HG03469 (cell line): ENCODE measurements around the gene PCP2.

Source experiments
- ATAC-seq: cut with Tn5 transposase; IDR thresholded peaks from one replicate; pipeline ENCODE4 v1.9.1; 2021; ENCODE audit warnings: mild to moderate bottlenecking, moderate library complexity, moderate number of reproducible peaks; ENCODE audit not compliant: unreplicated experiment

The PCP2 gene

GRCh38 chr19:7640803-7641202 lies 7.3 kb upstream of the PCP2 start:
- ATAC-seq = no peak

GRCh38 chr19:7639863-7640348 lies 6.4 kb upstream of the PCP2 start:
- no peak for ATAC-seq

DNA sequence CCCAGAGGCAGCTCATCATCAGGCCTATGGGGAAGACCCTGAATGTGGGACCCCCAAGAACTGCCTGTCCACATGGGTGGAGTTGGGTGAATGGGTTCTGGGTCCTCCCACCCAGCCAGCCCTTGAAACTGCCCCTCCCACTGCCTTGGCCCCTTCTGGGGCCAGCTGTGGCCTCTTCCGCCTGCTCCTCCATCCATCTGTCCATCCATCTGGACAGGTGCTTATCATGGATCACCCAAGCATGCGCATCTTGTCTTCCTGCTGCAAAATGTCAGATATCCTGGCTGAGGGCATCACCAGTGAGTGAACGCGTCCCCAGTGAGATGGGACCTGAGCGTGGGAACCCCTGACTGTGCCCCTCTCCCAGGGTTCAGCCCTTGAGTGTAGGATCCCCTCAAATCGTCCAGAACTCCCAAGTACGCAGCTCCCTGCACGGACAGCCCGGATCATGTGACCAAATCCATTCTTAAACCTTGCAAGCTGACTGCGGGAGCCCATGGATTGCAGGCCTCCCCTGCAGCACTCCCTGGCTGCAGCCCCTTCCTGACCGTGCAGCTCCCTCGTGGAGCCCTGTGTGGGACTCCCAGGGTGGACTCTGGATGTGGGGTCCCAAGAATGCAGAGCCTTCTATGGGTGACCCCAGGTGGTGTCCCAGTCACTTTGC lies 5.4 kb upstream of the PCP2 start:
- no peak for ATAC-seq

DNA sequence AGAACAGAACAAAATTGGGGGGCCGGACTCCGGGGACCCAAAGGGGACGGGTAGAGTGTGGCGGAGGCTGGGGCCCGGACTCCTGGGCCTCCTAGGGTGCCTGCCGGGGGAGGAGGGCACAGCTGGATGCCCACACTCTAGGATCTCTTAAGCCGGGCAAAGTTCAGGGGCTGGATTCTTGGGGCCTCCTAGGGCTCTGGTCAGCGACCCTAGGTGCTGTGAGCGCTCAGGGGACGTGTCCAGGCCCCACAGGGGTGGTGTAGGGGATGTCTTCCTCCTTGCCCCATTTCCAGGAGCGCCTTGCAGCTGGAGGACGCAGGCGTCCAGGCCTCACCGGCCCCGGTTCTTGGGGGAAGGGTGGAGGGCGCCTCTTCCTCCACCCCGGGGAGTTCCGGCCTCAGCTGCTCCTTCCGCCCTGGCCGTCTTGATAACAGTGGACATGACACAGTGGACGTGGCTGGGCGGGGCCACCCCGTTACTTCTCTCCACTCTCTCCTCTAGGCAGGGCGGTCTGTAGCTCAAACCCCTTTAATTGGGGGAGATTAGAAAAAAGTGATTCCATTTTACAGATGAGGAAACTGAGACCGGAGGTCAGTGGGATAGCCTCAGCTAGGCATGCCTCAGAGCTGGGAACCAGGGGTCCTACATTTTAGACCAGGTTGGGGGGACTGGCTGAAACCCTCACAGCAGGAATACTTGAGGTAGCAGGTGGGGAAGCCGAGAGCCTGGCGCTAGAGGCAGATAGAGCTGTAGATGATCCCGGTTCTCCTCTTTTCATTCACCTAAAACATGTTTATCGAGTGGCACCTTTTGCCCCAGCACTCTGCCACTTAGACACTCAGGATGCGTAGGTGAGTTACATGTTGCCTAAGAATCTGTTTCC lies 4.1 kb upstream of the PCP2 start:
- ATAC-seq = no peak

- no peak for ATAC-seq
These were observed 3.3 kb upstream of the PCP2 start, which contains the start of gene STXBP2 for GRCh38 chr19:7636691-7637373. Gene STXBP2 (plus strand): TSS chr19:7637110. CDS start chr19:7637150, 40 bp downstream.

- no peak for ATAC-seq
These were observed 2.8 kb upstream of the PCP2 start for GRCh38 chr19:7636317-7636690.

- no peak for ATAC-seq
These were observed 2.2 kb upstream of the PCP2 start for GRCh38 chr19:7635670-7636069.

GRCh38 chr19:7632340-7633203 lies 947 bp downstream of the PCP2 start:
- no peak for ATAC-seq

DNA sequence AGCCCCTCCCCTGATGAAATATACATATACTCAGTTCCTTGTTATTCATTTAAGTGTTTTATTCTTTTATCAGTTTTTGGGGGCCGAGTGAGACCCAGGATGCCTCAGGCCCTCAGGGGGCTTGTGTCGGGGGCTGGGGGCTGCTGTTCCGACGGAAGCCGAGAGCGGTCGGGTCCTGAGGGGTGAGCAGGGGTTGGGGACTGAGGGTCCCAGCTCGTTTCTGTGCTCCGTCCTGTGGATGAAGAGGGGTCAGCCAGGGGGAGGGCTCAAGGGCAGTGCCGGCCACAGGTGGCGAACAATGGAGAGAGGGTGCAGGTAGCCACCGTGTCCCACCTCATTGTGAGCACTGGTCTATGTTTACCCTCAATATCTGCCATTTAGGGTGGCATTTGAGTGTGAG lies 1.9 kb downstream of the PCP2 start:
- no peak for ATAC-seq

GRCh38 chr19:7629347-7630054 lies 4.0 kb downstream of the PCP2 start, which contains the start of the genes PET100 and XAB2:
Gene PET100 (plus strand): TSS chr19:7629793. CDS start chr19:7629834, 41 bp downstream.
Gene XAB2 (minus strand): TSS chr19:7629545. CDS start chr19:7629527, 18 bp downstream.
- peak; percentile 59 for ATAC-seq

DNA sequence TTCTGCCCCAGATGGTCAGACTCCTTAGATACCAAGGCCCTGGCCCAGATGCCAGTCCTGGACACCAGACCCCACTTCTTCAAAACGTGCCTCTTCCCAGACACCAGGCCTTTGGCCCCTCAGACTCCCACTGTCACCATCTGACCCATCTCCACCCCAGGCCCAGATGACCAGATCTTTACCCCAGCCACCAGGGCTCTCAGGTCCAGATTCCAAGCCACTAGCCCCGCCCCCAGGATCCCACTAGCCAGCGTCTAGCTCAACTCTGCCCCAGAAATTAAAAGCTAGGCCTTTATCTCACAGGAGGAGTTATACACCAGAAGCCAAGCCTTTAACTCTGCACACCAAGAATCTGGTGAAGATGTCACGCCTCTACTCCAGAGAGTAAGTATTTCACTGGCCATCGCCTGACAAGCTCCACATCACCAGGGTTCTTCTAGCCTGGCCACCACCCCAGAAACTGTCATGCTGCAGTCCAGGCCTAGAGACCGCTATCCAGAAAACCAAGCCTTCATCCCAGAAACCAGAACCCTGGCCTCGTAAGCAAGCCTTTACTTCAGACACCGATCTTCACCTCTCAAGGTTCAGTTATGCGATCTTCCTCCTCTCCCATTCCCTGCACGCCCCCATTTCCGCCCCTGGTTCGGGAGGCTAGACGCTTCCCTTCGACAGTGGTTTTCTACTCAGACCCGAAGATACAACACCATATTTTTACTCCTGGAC lies 4.8 kb downstream of the PCP2 start:
- no peak for ATAC-seq

DNA sequence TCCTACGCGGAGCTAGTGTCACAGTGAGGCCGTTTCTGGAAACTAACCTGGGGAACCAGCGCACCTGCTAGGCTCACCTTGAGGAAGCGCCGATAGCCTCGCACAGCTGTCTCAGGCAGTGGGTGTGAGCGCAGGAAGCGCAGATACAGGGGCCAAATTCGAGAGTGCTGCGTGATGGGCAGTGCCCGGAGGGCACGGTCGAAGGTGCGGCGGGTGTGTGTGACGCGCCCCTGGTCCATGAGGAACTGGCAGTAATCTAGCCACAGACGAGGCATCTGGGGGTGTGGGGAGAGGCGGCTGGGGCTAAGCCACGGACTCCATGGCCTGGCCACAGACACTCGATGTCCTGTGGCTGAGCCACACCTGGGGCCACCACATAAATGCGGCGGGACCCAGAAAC lies 6.4 kb downstream of the PCP2 start:
- ATAC-seq = no peak

GRCh38 chr19:7625763-7626372 lies 7.7 kb downstream of the PCP2 start:
- no peak for ATAC-seq

DNA sequence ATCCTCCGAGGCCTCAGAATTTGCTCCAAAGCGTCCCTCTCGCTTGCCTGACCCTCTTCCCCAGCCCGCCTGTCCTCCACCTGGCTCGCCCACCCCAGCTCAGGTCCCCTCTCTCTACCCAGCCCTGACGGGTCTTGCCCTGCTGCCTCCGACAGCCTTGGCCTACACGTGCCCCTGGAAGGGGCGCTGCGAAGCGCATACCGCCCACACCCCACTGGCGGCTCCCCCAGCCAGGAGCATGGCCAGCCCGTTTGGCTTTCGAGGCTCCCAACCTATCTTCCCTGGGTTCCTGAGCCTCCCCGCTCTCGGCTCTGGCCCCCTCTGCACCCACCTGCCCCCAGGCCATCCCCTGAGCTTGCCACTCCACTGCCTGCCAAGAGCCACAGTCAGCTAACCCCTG lies 8.7 kb downstream of the PCP2 start:
- no peak for ATAC-seq

DNA sequence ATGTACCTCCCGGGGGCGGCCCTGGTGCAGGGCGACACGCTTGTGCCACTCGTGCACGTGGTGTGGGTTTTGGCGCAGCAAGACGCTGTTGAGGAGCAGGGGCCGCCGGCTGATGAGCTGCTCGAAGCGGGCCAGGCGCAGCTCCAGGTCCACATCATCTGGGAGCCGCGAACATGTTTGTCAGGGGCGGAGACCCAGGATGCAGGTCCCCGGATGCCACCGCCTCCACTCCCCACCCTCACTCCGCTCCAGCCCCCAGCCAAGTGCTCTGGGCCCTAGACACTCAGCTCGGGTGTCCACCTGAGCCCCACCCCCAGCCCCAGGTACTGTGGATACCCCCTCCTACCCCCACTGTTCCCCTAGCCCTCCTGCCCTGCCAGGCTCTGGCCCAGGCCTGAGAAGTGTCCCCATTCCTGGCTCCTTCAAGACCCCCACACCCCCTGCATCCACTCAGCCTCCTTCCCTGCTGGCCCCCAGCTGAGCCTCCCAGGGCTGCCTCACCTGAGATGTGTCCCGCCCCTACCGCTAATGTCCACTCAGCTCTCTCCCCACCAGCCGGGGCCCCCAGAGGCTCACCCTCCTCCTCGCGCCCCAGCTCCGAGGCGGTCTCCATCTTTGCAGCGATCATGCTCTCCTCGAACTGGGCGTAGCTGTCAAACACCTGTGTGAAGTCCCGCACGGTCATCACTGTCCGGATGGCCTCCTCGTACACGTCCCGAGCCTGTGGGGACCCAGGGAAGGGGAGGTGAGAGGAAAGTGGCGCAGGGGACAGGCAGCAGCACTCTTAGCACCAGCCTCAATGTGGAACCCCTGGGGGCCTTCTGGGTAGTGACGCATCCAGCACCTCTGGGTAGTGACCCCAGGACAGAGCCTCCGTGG lies 9.6 kb downstream of the PCP2 start:
- ATAC-seq = no peak

- no peak for ATAC-seq
These were observed 10.4 kb downstream of the PCP2 start for GRCh38 chr19:7622933-7623685.
